Stimulated activated CD4-positive, alpha-beta T cell treated with anti-CD3 and anti-CD28 coated beads, Interleukin-12 subunit alpha, Interleukin-12 subunit beta, amount 100 ng/mL, for 24 hours (primary cell): Measurements from ENCODE around the gene IRAK2.
"Not testable (repeated sequence)": the region's sequence is repeated elsewhere in the genome, so short reads cannot be mapped to it uniquely, and the experiment has no call there.

Source experiments
- DNase-seq, 2 experiments: peaks; one replicate each; pipeline ENCODE4 v3.0.0-alpha.2; 2020; ENCODE audit warnings: low read depth in 2 of 2

Gene IRAK2

GRCh38 chr3:10160925-10161324, 3.8 kb upstream of the IRAK2 start:
- no peak for DNase-seq

GRCh38 chr3:10162185-10162584, 2.5 kb upstream of the IRAK2 start:
- DNase-seq, result no peak

- DNase-seq, result not testable (repeated sequence)
Observed at GRCh38 chr3:10164201-10164545, 546 bp upstream of the IRAK2 start.

- DNase-seq, result no peak
Observed at GRCh38 chr3:10166213-10166604, 1.5 kb downstream of the IRAK2 start.

GRCh38 chr3:10169000-10169496, 4.3 kb downstream of the IRAK2 start:
- no peak for DNase-seq

- no peak for DNase-seq
Observed at GRCh38 chr3:10170915-10171478, 6.3 kb downstream of the IRAK2 start.

- DNase-seq, result no peak
Observed at GRCh38 chr3:10173095-10173925, 8.6 kb downstream of the IRAK2 start.

- no peak for DNase-seq
Observed at GRCh38 chr3:10173926-10174435, 9.3 kb downstream of the IRAK2 start.

- DNase-seq, result not testable (repeated sequence)
Observed at GRCh38 chr3:10175334-10175733, 10.6 kb downstream of the IRAK2 start.

GRCh38 chr3:10176150-10176549, 11.4 kb downstream of the IRAK2 start:
- not testable (repeated sequence) for DNase-seq

- no peak for DNase-seq
Observed at GRCh38 chr3:10177737-10178136, 13.0 kb downstream of the IRAK2 start.

- DNase-seq, result no peak
Observed at GRCh38 chr3:10178892-10179291, 14.2 kb downstream of the IRAK2 start.

- no peak for DNase-seq
Observed at GRCh38 chr3:10180289-10180688, 15.6 kb downstream of the IRAK2 start.

- DNase-seq, result no peak
Observed at GRCh38 chr3:10180738-10181295, 16.1 kb downstream of the IRAK2 start.

GRCh38 chr3:10182950-10183349, 18.2 kb downstream of the IRAK2 start:
- no peak for DNase-seq

- DNase-seq, result no peak
Observed at GRCh38 chr3:10184250-10184649, 19.5 kb downstream of the IRAK2 start.

GRCh38 chr3:10185804-10186762, 21.4 kb downstream of the IRAK2 start:
- DNase-seq, result no peak

GRCh38 chr3:10187290-10187876, 22.7 kb downstream of the IRAK2 start:
- no peak for DNase-seq

GRCh38 chr3:10187944-10188343, 23.2 kb downstream of the IRAK2 start:
- no peak for DNase-seq

- DNase-seq, result no peak
Observed at GRCh38 chr3:10188804-10189556, 24.3 kb downstream of the IRAK2 start.
